Neural progenitor cell (in vitro differentiated cells): ENCODE results near the gene ZNF511. TPM values are rescaled to one million over a fixed set of nuclear protein-coding genes. Genes with fewer than 3 reads are reported as not detected.

Experiments
- DNase-seq: peaks from one replicate; pipeline ENCODE4 v3.0.0-alpha.2; 2016; ENCODE audit warnings: low spot score
- H2AFZ ChIP-seq: fragments of 200-600 bp; sonication (generic); replicated peaks from 2 replicates; pipeline ENCODE4 v1.6.1; 2016; ENCODE audit warnings: antibody characterized with exemption
- H3F3A ChIP-seq: fragments of 200-600 bp; sonication (generic); 2 replicates; pipeline ENCODE4 v1.6.1; 2016; ENCODE audit warnings: antibody characterized with exemption, low read depth
- H3K27ac ChIP-seq: fragments of 200-600 bp; sonication (generic); 2 replicates; pipeline ENCODE4 v1.5.1; 2016; ENCODE audit warnings: mild to moderate bottlenecking
- H3K27me3 ChIP-seq: fragments of 200-600 bp; sonication (generic); 2 replicates; pipeline ENCODE4 v1.6.1; 2016; ENCODE audit warnings: mild to moderate bottlenecking, moderate library complexity
- H3K36me3 ChIP-seq: fragments of 200-600 bp; sonication (generic); 2 replicates; pipeline ENCODE4 v1.5.1; 2016
- H3K4me1 ChIP-seq: fragments of 200-600 bp; sonication (generic); 2 replicates; pipeline ENCODE4 v1.6.1; 2016; ENCODE audit warnings: mixed run types
- H3K4me2 ChIP-seq: fragments of 200-600 bp; sonication (generic); 2 replicates; pipeline ENCODE4 v1.6.1; 2016
- H3K4me3 ChIP-seq: fragments of 200-600 bp; sonication (generic); 2 replicates; pipeline ENCODE4 v1.5.1; 2016
- H3K79me2 ChIP-seq: fragments of 200-600 bp; sonication (generic); 2 replicates; pipeline ENCODE4 v1.6.1; 2016; ENCODE audit warnings: low read depth
- H3K9ac ChIP-seq: fragments of 200-600 bp; sonication (generic); 2 replicates; pipeline ENCODE4 v1.6.1; 2016
- H3K9me3 ChIP-seq: fragments of 200-600 bp; sonication (generic); 2 replicates; pipeline ENCODE4 v1.5.1; 2016; ENCODE audit warnings: low read depth
- H4K20me1 ChIP-seq: fragments of 200-600 bp; sonication (generic); 2 replicates; pipeline ENCODE4 v1.6.1; 2016; ENCODE audit warnings: low read depth
- H3K27ac Mint-ChIP-seq: 3 replicates; pipeline ENCODE4 v1.8.0; 2021; ENCODE audit warnings: mixed read lengths
- H3K27me3 Mint-ChIP-seq: 2 replicates; pipeline ENCODE4 v1.8.0; 2022; ENCODE audit warnings: low read depth, mild to moderate bottlenecking, inconsistent platforms, moderate library complexity, mixed read lengths; ENCODE audit not compliant: insufficient read depth
- H3K36me3 Mint-ChIP-seq: 3 replicates; pipeline ENCODE4 v1.8.0; 2021; ENCODE audit warnings: mixed read lengths
- H3K4me1 Mint-ChIP-seq: 3 replicates; pipeline ENCODE4 v1.8.0; 2021; ENCODE audit warnings: mixed read lengths
- H3K4me3 Mint-ChIP-seq: 3 replicates; pipeline ENCODE4 v1.8.0; 2021; ENCODE audit warnings: mild to moderate bottlenecking, moderate library complexity, mixed read lengths
- H3K9me3 Mint-ChIP-seq: 3 replicates; pipeline ENCODE4 v1.8.0; 2020; ENCODE audit warnings: mixed read lengths
- CTCF ChIP-seq: fragments of 200-600 bp; sonication (generic); IDR thresholded peaks from 2 replicates; pipeline ENCODE4 v1.5.1; 2017; ENCODE audit warnings: antibody characterized with exemption, mild to moderate bottlenecking
- EZH2 ChIP-seq: fragments of 200-600 bp; sonication (generic); IDR thresholded peaks from 2 replicates; pipeline ENCODE4 v1.6.1; 2017; ENCODE audit warnings: antibody characterized with exemption, mild to moderate bottlenecking, moderate library complexity
- EZH2phosphoT487 ChIP-seq: fragments of 200-600 bp; sonication (generic); IDR thresholded peaks from 2 replicates; pipeline ENCODE4 v1.6.1; 2017; ENCODE audit warnings: antibody characterized with exemption
- total RNA-seq: library from RNA; depleted of rRNA; stranded (reverse); fragments of >200 nt; gene quantifications from 2 replicates; pipeline ENCODE4 v1.2.3, GENCODE V29; 2015; ENCODE audit warnings: low replicate concordance

The ZNF511 gene
- total RNA-seq, 1 donor from 2014 or later: 44.4 TPM

GRCh38 chr10:133306941-133307379 is 1.8 kb upstream of the ZNF511 start:
- Mint-ChIP-seq H3K4me3 (peak overlapping the region; percentile 98), H3K36me3 (peaks cover 15% of the 10 kb centered on the region), H3K27me3 (peaks cover 11% of the 10 kb centered on the region), H3K27ac (no peak overlapping the region), H3K4me1 (peaks cover 15% of the 10 kb centered on the region), H3K9me3 (no peaks in the 10 kb centered on the region)
- no peaks in the 10 kb centered on the region for H3K9me3 ChIP-seq
- H3K9ac ChIP-seq: peak overlapping the region; percentile 67
- no peak overlapping the region for H3K27ac ChIP-seq
- peaks cover 59% of the 10 kb centered on the region for H3K79me2 ChIP-seq
- H3K36me3 ChIP-seq: no peaks in the 10 kb centered on the region
- DNase-seq: no peak
- no peaks in the 10 kb centered on the region for H3K27me3 ChIP-seq
- peak overlapping the region; percentile 86 for H3K4me3 ChIP-seq
- H3F3A ChIP-seq: peaks cover 4% of the 10 kb centered on the region
- no peak for TF ChIP-seq EZH2
- TF ChIP-seq EZH2phosphoT487: no peak
- no peak for TF ChIP-seq CTCF
- peaks cover 6% of the 10 kb centered on the region for H3K4me1 ChIP-seq
- no peak overlapping the region for H2AFZ ChIP-seq
- peak overlapping the region; percentile 93 for H3K4me2 ChIP-seq
- H4K20me1 ChIP-seq: peaks cover 46% of the 10 kb centered on the region

GRCh38 chr10:133307776-133308420 is 816 bp upstream of the ZNF511 start:
- peaks cover 9% of the 10 kb centered on the region for H3K27me3 Mint-ChIP-seq
- no peak overlapping the region for H2AFZ ChIP-seq

GRCh38 chr10:133309100-133309719 is 496 bp downstream of the ZNF511 start:
- peaks cover 16% of the 10 kb centered on the region for H3K36me3 Mint-ChIP-seq

More at GRCh38 chr10:133307776-133308420, 816 bp upstream of the ZNF511 start:
- Mint-ChIP-seq H3K27ac (peak overlapping the region; percentile 98), H3K9me3 (no peaks in the 10 kb centered on the region), H3K4me1 (peaks cover 15% of the 10 kb centered on the region), H3K36me3 (peaks cover 15% of the 10 kb centered on the region), H3K4me3 (peak overlapping the region; percentile 98)
- Histone ChIP-seq H3K4me2 (peak overlapping the region; percentile 93), H3K27ac (no peak overlapping the region), H3K9me3 (no peaks in the 10 kb centered on the region), H3K27me3 (no peaks in the 10 kb centered on the region), H4K20me1 (peaks cover 41% of the 10 kb centered on the region), H3K9ac (peak overlapping the region; percentile 67), H3K4me1 (peaks cover 6% of the 10 kb centered on the region), H3K36me3 (no peaks in the 10 kb centered on the region), H3K4me3 (peak overlapping the region; percentile 86), H3K79me2 (peaks cover 52% of the 10 kb centered on the region), H3F3A (peaks cover 4% of the 10 kb centered on the region)
- DNase-seq: peak; percentile 80
- TF ChIP-seq EZH2phosphoT487: no peak
- no peak for TF ChIP-seq EZH2
- peak; percentile 71 for TF ChIP-seq CTCF

More at GRCh38 chr10:133309100-133309719, 496 bp downstream of the ZNF511 start:
- H4K20me1 ChIP-seq: peaks cover 33% of the 10 kb centered on the region
- TF ChIP-seq EZH2phosphoT487: no peak
- no peak for TF ChIP-seq EZH2
- TF ChIP-seq CTCF: no peak
- Mint-ChIP-seq H3K4me1 (peaks cover 15% of the 10 kb centered on the region), H3K27ac (no peak overlapping the region), H3K27me3 (peaks cover 9% of the 10 kb centered on the region), H3K4me3 (peak overlapping the region; percentile 83), H3K9me3 (no peaks in the 10 kb centered on the region)
- peak overlapping the region; percentile 86 for H3K4me3 ChIP-seq
- H2AFZ ChIP-seq: peak overlapping the region; percentile 91
- no peaks in the 10 kb centered on the region for H3K9me3 ChIP-seq
- peak; percentile 90 for DNase-seq
- peak overlapping the region; percentile 93 for H3K4me2 ChIP-seq
- peaks cover 4% of the 10 kb centered on the region for H3F3A ChIP-seq
- peaks cover 6% of the 10 kb centered on the region for H3K4me1 ChIP-seq
- H3K27me3 ChIP-seq: no peaks in the 10 kb centered on the region
- no peak overlapping the region for H3K9ac ChIP-seq
- peaks cover 42% of the 10 kb centered on the region for H3K79me2 ChIP-seq
- peak overlapping the region; percentile 81 for H3K27ac ChIP-seq
- no peaks in the 10 kb centered on the region for H3K36me3 ChIP-seq
